ENCODE measurements around the gene AHI1.

The AHI1 gene

GRCh38 chr6:135522965-135523692 lies 25.6 kb upstream of the AHI1 start (continued):
- peak; percentile 78 for TF ChIP-seq BCL6B (tag by site-specific recombination; IDR thresholded peaks at IDR 0.05)
- TF ChIP-seq ZNF341 (tag by site-specific recombination; IDR thresholded peaks at IDR 0.05; ENCODE audit: low read depth) = no peak
- TF ChIP-seq ZNF830 (tag by site-specific recombination; IDR thresholded peaks at IDR 0.05; ENCODE audit: low read depth) = no peak
- TF ChIP-seq ZNF398 (tag by site-specific recombination; IDR thresholded peaks at IDR 0.05) = 0 out of 2 replicates have a peak, but pooled peaks have one; percentile 24
- TF ChIP-seq PRDM1 (tag by site-specific recombination; IDR thresholded peaks at IDR 0.05) = 0 out of 2 replicates have a peak, but pooled peaks have one; percentile 24

- POLR2A ChIA-PET = no interaction called here
- H3K9me3 ChIP-seq (ENCODE audit: control insufficient read depth, insufficient read depth, low read depth, low read length) = no peaks in the 10 kb centered on the region
- H3K4me3 ChIP-seq (ENCODE audit: low read depth, low read length) = no peak overlapping the region
- H3K36me3 ChIP-seq (ENCODE audit: control insufficient read depth in 2 of 2, insufficient read depth in 1 of 2, low read length in 2 of 2) = no peaks in the 10 kb centered on the region
- H3K27ac ChIP-seq (ENCODE audit: extremely low read depth, low read depth, low read length) = no peak overlapping the region
- TF ChIP-seq ZNF19 (tag by site-specific recombination; IDR thresholded peaks at IDR 0.05; ENCODE audit: low read depth) (no peak), ZNF248 (tag by site-specific recombination; IDR thresholded peaks at IDR 0.05) (no peak), ZNF426 (tag by site-specific recombination; IDR thresholded peaks at IDR 0.05) (no peak), ZNF658 (tag by site-specific recombination; IDR thresholded peaks at IDR 0.05) (no peak), ZNF548 (tag by site-specific recombination; IDR thresholded peaks at IDR 0.05) (no peak), ZNF324 (tag by site-specific recombination; IDR thresholded peaks at IDR 0.05) (no peak), ZNF202 (tag by site-specific recombination; IDR thresholded peaks at IDR 0.05; ENCODE audit: borderline replicate concordance) (no peak), GLIS2 (tag by site-specific recombination; IDR thresholded peaks at IDR 0.05) (no peak), PRDM4 (tag by site-specific recombination; IDR thresholded peaks at IDR 0.05) (no peak), BCL11A (tag by site-specific recombination; IDR thresholded peaks at IDR 0.05; ENCODE audit: low read depth) (no peak), ZNF449 (tag by site-specific recombination; IDR thresholded peaks at IDR 0.05) (no peak), ZNF266 (tag by site-specific recombination; IDR thresholded peaks at IDR 0.05; ENCODE audit: low read depth) (no peak)
- no peaks in the 10 kb centered on the region for H3K4me1 ChIP-seq (ENCODE audit: control insufficient read depth, insufficient read depth, low read length)
- CTCF ChIA-PET = no interaction called here
These were observed 23.9 kb upstream of the AHI1 start for GRCh38 chr6:135521431-135521830.

Measured in HEK293 (cell line).